Activated CD8-positive, alpha-beta memory T cell treated with anti-CD3 and anti-CD28 coated beads, Interleukin-2, amount 50 U/mL, for 1 hour (primary cell): Measurements from ENCODE around the gene PNMA6E.

Source experiments
- DNase-seq: peaks from one replicate; pipeline ENCODE4 v3.0.0-alpha.2; 2020; ENCODE audit errors: extremely low read depth

Gene PNMA6E

GRCh38 chrX:153352858-153353257 lies 48.3 kb downstream of the PNMA6E start:
- DNase-seq = no peak

GRCh38 chrX:153351981-153352380 lies 49.2 kb downstream of the PNMA6E start:
- no peak for DNase-seq

GRCh38 chrX:153349952-153350351 lies 51.2 kb downstream of the PNMA6E start:
- no peak for DNase-seq

- DNase-seq = no peak
Observed at GRCh38 chrX:153348421-153348820, 52.7 kb downstream of the PNMA6E start.

- no peak for DNase-seq
Observed at GRCh38 chrX:153347530-153347929, 53.6 kb downstream of the PNMA6E start.
